Lower lobe of right lung (tissue), 2 donors: ENCODE results near the gene SSPN. TPM values are rescaled to one million over a fixed set of nuclear protein-coding genes. Genes with fewer than 3 reads are reported as not detected.

Experiments
- ATAC-seq, 2 donors: fragments of 200-7000 bp; cut with Tn5 transposase; one replicate each; pipeline ENCODE4 v1.9.1; 2020 to 2022; ENCODE audit warnings: mild to moderate bottlenecking in 2 of 2, moderate library complexity in 2 of 2
- DNase-seq: peaks from one replicate; pipeline ENCODE4 v3.0.0-alpha.2; 2020
- H3K27ac ChIP-seq: fragments of 200-600 bp; one replicate; pipeline ENCODE4 v1.8.0; 2022
- H3K27me3 ChIP-seq: fragments of 200-600 bp; one replicate; pipeline ENCODE4 v1.8.0; 2022; ENCODE audit warnings: low read depth
- H3K36me3 ChIP-seq: fragments of 200-600 bp; one replicate; pipeline ENCODE4 v1.8.0; 2022; ENCODE audit warnings: mild to moderate bottlenecking
- H3K4me1 ChIP-seq: fragments of 200-600 bp; one replicate; pipeline ENCODE4 v1.8.0; 2022
- H3K4me3 ChIP-seq: fragments of 200-600 bp; one replicate; pipeline ENCODE4 v1.8.0; 2022; ENCODE audit warnings: mild to moderate bottlenecking
- H3K9me3 ChIP-seq: fragments of 200-600 bp; one replicate; pipeline ENCODE4 v1.8.0; 2022
- CTCF ChIP-seq: fragments of 200-600 bp; IDR thresholded peaks from one replicate; pipeline ENCODE4 v1.8.0; 2022; ENCODE audit warnings: antibody characterized with exemption, mild to moderate bottlenecking
- intact Hi-C: fragments of 100-400 bp; cut with DNase I; formaldehyde crosslinking; loops from one replicate; pipeline ENCODE4 v1.11.0; 2022
- long read RNA-seq: library from polyadenylated mRNA; unstranded; transcript quantifications from one replicate; pipeline ENCODE4 v2.0.0, GENCODE V29; 2021
- total RNA-seq: library from RNA; stranded (reverse); fragmentation: NEBNext Ultra II Directional; extraction: Animal tissue kit (Norgen Biotek cat#: 25700); gene quantifications from one replicate; pipeline ENCODE4 v1.2.1, GENCODE V29; 2021
- donor health status: DM: no; HTN: yes; CAD: no; lungs with severe emphysema.

The SSPN gene
- 12.8 TPM for total RNA-seq
- long read RNA-seq, full-length matches to known transcripts = 8 of 18 reads
- long read RNA-seq, partial matches to known transcripts = 0 of 18 reads
- long read RNA-seq, other reads (novel, unspliced or antisense) = 10 of 18 reads

GRCh38 chr12:26195250-26195640, at the start of gene SSPN:
Gene SSPN, plus strand, starts transcription at chr12:26195573. Its CDS starts 100 bp downstream, at chr12:26195673.
- Histone ChIP-seq H3K9me3 (no peaks in the 10 kb centered on the region), H3K27me3 (no peaks in the 10 kb centered on the region), H3K4me3 (peak within 1 kb of the TSS; percentile 64), H3K36me3 (no peaks in the 10 kb centered on the region), H3K27ac (peak within 1 kb of the TSS; percentile 82), H3K4me1 (peaks cover 7% of the 10 kb centered on the region)
- ATAC-seq = peak; percentile 77 to 89
- intact Hi-C loops = no loop called here
- no peak for TF ChIP-seq CTCF
- peak; percentile 64 for DNase-seq

GRCh38 chr12:26148291-26148690, 47.1 kb upstream of the SSPN start:
- Histone ChIP-seq H3K27me3 (no peaks in the 10 kb centered on the region), H3K9me3 (no peaks in the 10 kb centered on the region), H3K36me3 (no peaks in the 10 kb centered on the region), H3K27ac (no peak overlapping the region), H3K4me1 (peaks cover 4% of the 10 kb centered on the region), H3K4me3 (no peak overlapping the region)
- intact Hi-C loops = no loop called here
- no peak for ATAC-seq
- no peak for DNase-seq
- no peak for TF ChIP-seq CTCF

GRCh38 chr12:26149968-26150500, 45.3 kb upstream of the SSPN start:
- Histone ChIP-seq H3K36me3 (no peaks in the 10 kb centered on the region), H3K9me3 (no peaks in the 10 kb centered on the region), H3K27ac (no peak overlapping the region), H3K4me3 (no peak overlapping the region), H3K27me3 (no peaks in the 10 kb centered on the region), H3K4me1 (peaks cover 4% of the 10 kb centered on the region)
- ATAC-seq (no peak), DNase-seq (no peak)
- TF ChIP-seq CTCF = no peak
- intact Hi-C loops = no loop called here

- DNase-seq (no peak), ATAC-seq (no peak)
- Histone ChIP-seq H3K27me3 (no peaks in the 10 kb centered on the region), H3K9me3 (no peaks in the 10 kb centered on the region), H3K27ac (no peak overlapping the region), H3K4me1 (peaks cover 4% of the 10 kb centered on the region), H3K4me3 (no peak overlapping the region), H3K36me3 (no peaks in the 10 kb centered on the region)
- TF ChIP-seq CTCF = no peak
- intact Hi-C loops = no loop called here
These were observed 44.5 kb upstream of the SSPN start for GRCh38 chr12:26150736-26151450.

GRCh38 chr12:26152507-26153102, 42.8 kb upstream of the SSPN start:
- no peak for TF ChIP-seq CTCF
- H3K27ac ChIP-seq = no peak overlapping the region

More at GRCh38 chr12:26152507-26153102, 42.8 kb upstream of the SSPN start:
- Histone ChIP-seq H3K4me1 (peaks cover 4% of the 10 kb centered on the region), H3K27me3 (no peaks in the 10 kb centered on the region), H3K9me3 (no peaks in the 10 kb centered on the region), H3K4me3 (no peak overlapping the region), H3K36me3 (no peaks in the 10 kb centered on the region)
- ATAC-seq = no peak
- intact Hi-C loops = no loop called here
- no peak for DNase-seq
